H1 (cell line): Measurements from ENCODE around the gene MTMR1. TPM values are rescaled to one million over a fixed set of nuclear protein-coding genes. Genes with fewer than 3 reads are reported as not detected.

Experiments used
- CTCF ChIA-PET: fragments of 300-600 bp; sonication (Branson Sonifier 250); formaldehyde crosslinking; loops from one replicate; lab custom pipeline; 2021; ENCODE audit not compliant: partially characterized antibody; lab: Charles Lee
- POLR2A ChIA-PET: fragments of 300-600 bp; sonication (Branson Sonifier 250); formaldehyde crosslinking; loops from one replicate; lab custom pipeline; 2021; ENCODE audit warnings: inconsistent platforms; ENCODE audit not compliant: partially characterized antibody; lab: Charles Lee
- DNase-seq, 2 experiments: peaks; one replicate each; pipeline versions ENCODE4 v3.0.0 to v3.0.0-alpha.2; 2010 to 2022; ENCODE audit warnings: low spot score in 2 of 2, low read depth in 1 of 2, mixed read lengths in 1 of 2
- FAIRE-seq: peaks from 2 replicates; lab custom pipeline; 2011; peaks lifted over from hg19 to GRCh38; lab: Jason Lieb, UNC
- H2AFZ ChIP-seq: 2 replicates; pipeline ENCODE4 v1.8.1; 2012; ENCODE audit warnings: low read length, inconsistent platforms
- H2AK5ac ChIP-seq: 2 replicates; pipeline ENCODE4 v1.6.1; 2013; ENCODE audit warnings: low read depth, low read length
- H2BK120ac ChIP-seq: replicated peaks from 2 replicates; pipeline ENCODE3; 2013; ENCODE audit warnings: low read depth, low read length, inconsistent platforms
- H2BK12ac ChIP-seq: 2 replicates; pipeline ENCODE4 v1.6.1; 2013; ENCODE audit warnings: low read depth, low read length
- H2BK15ac ChIP-seq: 2 replicates; pipeline ENCODE4 v1.6.1; 2013; ENCODE audit warnings: low read length
- H2BK20ac ChIP-seq: 2 replicates; pipeline ENCODE4 v1.6.1; 2013; ENCODE audit warnings: low read length
- H2BK5ac ChIP-seq: 2 replicates; pipeline ENCODE4 v1.6.1; 2013; ENCODE audit warnings: low read depth, low read length
- H3K14ac ChIP-seq: 2 replicates; pipeline ENCODE4 v1.6.1; 2013; ENCODE audit warnings: inconsistent platforms; ENCODE audit not compliant: insufficient read length
- H3K18ac ChIP-seq: 2 replicates; pipeline ENCODE4 v1.6.1; 2013; ENCODE audit warnings: low read length; ENCODE audit errors: extremely low read depth
- H3K23ac ChIP-seq: 2 replicates; pipeline ENCODE4 v1.6.1; 2013; ENCODE audit warnings: inconsistent platforms; ENCODE audit not compliant: insufficient read length
- H3K23me2 ChIP-seq: 2 replicates; pipeline ENCODE4 v1.6.1; 2013; ENCODE audit warnings: low read depth, low read length
- H3K27ac ChIP-seq: 2 replicates; pipeline ENCODE4 v1.6.1; 2011; ENCODE audit warnings: low read depth, low read length, inconsistent platforms
- H3K27me3 ChIP-seq, 4 experiments: replicated peaks in 1 of 4; 1 replicate in 1 of 4; 2 replicates in 3 of 4; pipeline versions ENCODE4 v1.6.1 to v1.8.1; 2011 to 2013; ENCODE audit warnings: low read length in 3 of 4, mild to moderate bottlenecking in 3 of 4, inconsistent platforms in 2 of 4, mixed read lengths in 2 of 4, moderate library complexity in 1 of 4; ENCODE audit not compliant: control insufficient read depth in 3 of 4, insufficient read depth in 3 of 4; ENCODE audit errors: extremely low read depth in 1 of 4
- H3K36me3 ChIP-seq, 4 experiments: 2 replicates each; pipeline versions ENCODE4 v1.6.1 to v1.8.1; 2011 to 2013; ENCODE audit warnings: mild to moderate bottlenecking in 4 of 4, low read length in 3 of 4, moderate library complexity in 2 of 4, control low read depth in 1 of 4, inconsistent platforms in 1 of 4; ENCODE audit not compliant: insufficient read depth in 4 of 4, control insufficient read depth in 2 of 4
- H3K4ac ChIP-seq: replicated peaks from 2 replicates; pipeline ENCODE3; 2013; ENCODE audit warnings: low read length, low read depth, mixed read lengths, inconsistent platforms; ENCODE audit not compliant: insufficient read length
- H3K4me1 ChIP-seq, 4 experiments: replicated peaks in 1 of 4; 1 replicate in 1 of 4; 2 replicates in 3 of 4; pipeline versions ENCODE4 v1.6.1 to v1.8.1; 2011 to 2013; ENCODE audit warnings: low read length in 3 of 4, inconsistent platforms in 2 of 4, mixed read lengths in 1 of 4; ENCODE audit not compliant: insufficient read depth in 4 of 4, control insufficient read depth in 3 of 4
- H3K4me2 ChIP-seq, 2 experiments: 2 replicates each; pipeline versions ENCODE4 v1.6.1 to v1.8.1; 2011 to 2013; ENCODE audit warnings: low read depth in 2 of 2, low read length in 2 of 2, control low read depth in 1 of 2, inconsistent platforms in 1 of 2, mild to moderate bottlenecking in 1 of 2; ENCODE audit not compliant: insufficient read depth in 1 of 2
- H3K4me3 ChIP-seq, 4 experiments: fragments of 200-600, 300-600 bp in 1 of 4; sonication (generic), shearing (Covaris generic), sonication (Bioruptor Twin) in 1 of 4; 2 replicates each; pipeline versions ENCODE4 v1.5.1 to v1.8.1; 2011 to 2016; ENCODE audit warnings: low read length in 4 of 4, low read depth in 3 of 4, control low read depth in 2 of 4, inconsistent platforms in 2 of 4, mild to moderate bottlenecking in 2 of 4, mixed read lengths in 1 of 4, moderate library complexity in 1 of 4; ENCODE audit not compliant: insufficient read depth in 2 of 4; ENCODE audit errors: extremely low read depth in 1 of 4
- H3K56ac ChIP-seq: replicated peaks from 2 replicates; pipeline ENCODE3; 2013; ENCODE audit warnings: low read depth, mild to moderate bottlenecking, mixed read lengths, low read length, inconsistent platforms; ENCODE audit not compliant: insufficient read length
- H3K79me1 ChIP-seq: 2 replicates; pipeline ENCODE4 v1.6.1; 2013; ENCODE audit warnings: low read depth, low read length, control low read depth
- H3K79me2 ChIP-seq, 2 experiments: 2 replicates each; pipeline versions ENCODE4 v1.6.1 to v1.8.1; 2012 to 2013; ENCODE audit warnings: low read length in 2 of 2, mild to moderate bottlenecking in 2 of 2, inconsistent platforms in 1 of 2; ENCODE audit not compliant: insufficient read depth in 2 of 2, control insufficient read depth in 1 of 2
- H3K9ac ChIP-seq, 4 experiments: replicated peaks in 1 of 4; 1 replicate in 1 of 4; 2 replicates in 3 of 4; pipeline versions ENCODE4 v1.6.1 to v1.8.1; 2011 to 2013; ENCODE audit warnings: low read depth in 3 of 4, low read length in 3 of 4, control low read depth in 2 of 4, mild to moderate bottlenecking in 2 of 4, moderate library complexity in 2 of 4, inconsistent platforms in 1 of 4; ENCODE audit errors: extremely low read depth in 1 of 4
- H3K9me3 ChIP-seq, 2 experiments: 2 replicates each; pipeline versions ENCODE4 v1.6.1 to v1.8.1; 2012 to 2013; ENCODE audit warnings: mild to moderate bottlenecking in 2 of 2, moderate library complexity in 2 of 2, control low read depth in 1 of 2, inconsistent platforms in 1 of 2, low read depth in 1 of 2, low read length in 1 of 2, mixed read lengths in 1 of 2; ENCODE audit not compliant: insufficient read depth in 2 of 2
- H4K20me1 ChIP-seq, 2 experiments: replicated peaks in 1 of 2; 2 replicates each; pipeline versions ENCODE3 to v1.8.1; 2011 to 2013; ENCODE audit warnings: inconsistent platforms in 2 of 2, low read length in 2 of 2, mild to moderate bottlenecking in 1 of 2; ENCODE audit not compliant: insufficient read depth in 2 of 2, control insufficient read depth in 1 of 2
- H4K5ac ChIP-seq: 2 replicates; pipeline ENCODE4 v1.6.1; 2013; ENCODE audit warnings: low read length, low read depth, mixed read lengths, inconsistent platforms; ENCODE audit not compliant: insufficient read length
- H4K8ac ChIP-seq: 2 replicates; pipeline ENCODE4 v1.8.0; 2013; ENCODE audit warnings: mild to moderate bottlenecking, moderate library complexity, low read length, inconsistent platforms; ENCODE audit not compliant: insufficient read depth; ENCODE audit errors: extremely low read depth
- H4K91ac ChIP-seq: replicated peaks from 2 replicates; pipeline ENCODE3; 2013; ENCODE audit warnings: low read length, mixed read lengths, inconsistent platforms; ENCODE audit not compliant: insufficient read length
- ASH2L ChIP-seq: fragments of 200-600, 300-600 bp; sonication (generic); IDR thresholded peaks from one replicate; pipeline ENCODE4 v1.7.1; 2017; ENCODE audit warnings: low read length
- CHD2 ChIP-seq: IDR thresholded peaks from 2 replicates; pipeline ENCODE4 v1.6.1; 2012; ENCODE audit warnings: low read length, improper control_type of control experiment
- EGR1 ChIP-seq: IDR thresholded peaks from 2 replicates; pipeline ENCODE4 v1.6.1; 2011; ENCODE audit warnings: low read depth, low read length, borderline replicate concordance
- HDAC2 ChIP-seq, 2 experiments: fragments of 300-600 bp in 1 of 2; sonication (generic) in 1 of 2; IDR thresholded peaks; 2 replicates each; pipeline ENCODE4 v1.6.1; 2011 to 2012; ENCODE audit warnings: low read depth in 2 of 2, low read length in 2 of 2, mild to moderate bottlenecking in 2 of 2, moderate library complexity in 2 of 2, borderline replicate concordance in 1 of 2, inconsistent platforms in 1 of 2
- JUND ChIP-seq: IDR thresholded peaks from 2 replicates; pipeline ENCODE4 v1.6.1; 2011; ENCODE audit warnings: mild to moderate bottlenecking, improper control_type of control experiment, low read length
- SAP30 ChIP-seq: fragments of 300-600 bp; sonication (generic); IDR thresholded peaks from 2 replicates; pipeline ENCODE4 v1.7.1; 2012; ENCODE audit warnings: low read length, moderate library complexity, mild to moderate bottlenecking, inconsistent platforms; ENCODE audit not compliant: insufficient read depth, insufficient replicate concordance
- SIX5 ChIP-seq: IDR thresholded peaks from 2 replicates; pipeline ENCODE4 v1.6.1; 2011; ENCODE audit warnings: mild to moderate bottlenecking, low read depth, low read length
- SP1 ChIP-seq: IDR thresholded peaks from 2 replicates; pipeline ENCODE4 v1.6.1; 2011; ENCODE audit warnings: low read depth, low read length
- YY1 ChIP-seq: IDR thresholded peaks from 2 replicates; pipeline ENCODE4 v1.6.1; 2011; ENCODE audit warnings: low read depth, mild to moderate bottlenecking, low read length
- WGBS, 2 experiments: shearing (Covaris generic) in 1 of 2; methylation state at CpG; one replicate each; pipeline versions ENCODE4 v1.1.6 to v1.1.7; 2013 to 2015; ENCODE audit warnings: low lambda C conversion rate in 2 of 2, mixed read lengths in 2 of 2, inconsistent platforms in 1 of 2, low coverage in 1 of 2, missing lambda C conversion rate in 1 of 2; ENCODE audit not compliant: insufficient replicate concordance in 2 of 2, insufficient coverage in 1 of 2, insufficient read length in 1 of 2; ENCODE audit errors: extremely low coverage in 1 of 2, missing lambda C conversion rate in 1 of 2; 5-methylcytosine and 5-hydroxymethylcytosine counted together
- polyA plus RNA-seq, 7 experiments: library from polyadenylated mRNA; depleted of rRNA in 3 of 7; stranded (reverse) in 5 of 7; unstranded in 2 of 7; fragments of >200 nt in 5 of 7; fragments of 200-250 nt in 2 of 7; gene quantifications; 1 replicate in 5 of 7; 2 replicates in 1 of 7; 4 replicates in 1 of 7; pipeline versions ENCODE4 v1.2.1 to v1.2.3, GENCODE V29; 2011 to 2013; ENCODE audit warnings: missing spikeins in 2 of 7, mixed read lengths in 2 of 7
- total RNA-seq: library from RNA; stranded (reverse); fragmentation: NEBNext Ultra II Directional; extraction: Animal tissue kit (Norgen Biotek cat#: 25700); gene quantifications from 2 replicates; pipeline ENCODE4 v1.2.1, GENCODE V29; 2021

MTMR1 gene
- total and polyA plus RNA-seq, 2 of the 8 experiments (the other 6 are each of a cell fraction or from before 2014, with no cell fraction given), result 15.1 to 23.8 TPM

DNA sequence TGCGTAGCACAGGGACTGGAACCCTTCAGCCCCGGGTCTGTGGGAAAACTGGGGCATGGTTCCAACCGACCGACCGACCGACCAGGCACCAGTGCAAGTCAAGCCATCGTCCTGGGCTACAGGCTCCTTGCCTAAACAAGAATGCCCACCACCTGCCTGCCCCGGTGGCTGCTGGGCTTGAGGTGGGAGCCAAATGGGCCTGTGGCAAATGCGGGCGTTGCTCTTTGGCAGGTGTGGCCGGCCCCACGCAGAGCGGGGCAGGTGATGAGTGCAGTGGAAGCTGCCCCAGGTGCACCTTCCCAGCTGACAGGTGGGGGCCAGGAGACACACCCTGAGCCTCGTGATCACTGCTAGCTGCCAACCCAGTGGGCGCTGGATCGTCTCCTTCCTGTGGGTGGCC, 77.9 kb downstream of the MTMR1 start:
- no peak overlapping the region for H2BK15ac ChIP-seq
- no peak overlapping the region for H2BK12ac ChIP-seq
- no peaks in the 10 kb centered on the region for H3K79me2 ChIP-seq
- no peak for TF ChIP-seq SIX5
- TF ChIP-seq SP1, result no peak
- no peak for TF ChIP-seq SAP30
- no peak for TF ChIP-seq ASH2L
- TF ChIP-seq YY1, result no peak
- TF ChIP-seq JUND, result no peak
- TF ChIP-seq EGR1, result no peak
- no peak for TF ChIP-seq HDAC2 (IDR thresholded peaks at IDR 0.05; ENCODE audit: borderline replicate concordance in 1 of 2, low read depth in 2 of 2, low read length in 2 of 2)
- no peak for TF ChIP-seq CHD2
- no peak overlapping the region for H4K91ac ChIP-seq
- no peak overlapping the region for H3K4ac ChIP-seq
- H3K79me1 ChIP-seq, result no peaks in the 10 kb centered on the region
- H3K4me3 ChIP-seq, result no peak overlapping the region
- no peak for DNase-seq
- no peak for FAIRE-seq
- POLR2A ChIA-PET, result interaction anchor here (1.6 kb wide), 1 partner anchor 219 kb away, joined by 7 read pairs; no protein-coding TSS in a partner anchor
- H3K27ac ChIP-seq, result no peak overlapping the region
- H3K9ac ChIP-seq, result no peak overlapping the region
- H3K23ac ChIP-seq, result no peak overlapping the region
- no peaks in the 10 kb centered on the region; a peak in 3 of 7 replicates for H3K4me1 ChIP-seq
- H2AK5ac ChIP-seq, result no peak overlapping the region
- no peak overlapping the region for H3K18ac ChIP-seq
- no peaks in the 10 kb centered on the region for H4K20me1 ChIP-seq
- no peak overlapping the region for H3K14ac ChIP-seq
- no peaks in the 10 kb centered on the region for H3K23me2 ChIP-seq
- H3K9me3 ChIP-seq, result no peaks in the 10 kb centered on the region
- H2BK20ac ChIP-seq, result no peak overlapping the region
- no peak overlapping the region for H3K56ac ChIP-seq
- CTCF ChIA-PET, result interaction anchor here (1.0 to 3.5 kb wide), 10 partner anchors 10 to 334 kb away, joined by 3 to 40 read pairs (median 5); no protein-coding TSS in a partner anchor
- H2AFZ ChIP-seq, result no peak overlapping the region
- H2BK120ac ChIP-seq, result no peak overlapping the region
- no peaks in the 10 kb centered on the region for H3K27me3 ChIP-seq
- no peak overlapping the region for H3K4me2 ChIP-seq
- H2BK5ac ChIP-seq, result no peak overlapping the region
- H4K5ac ChIP-seq, result no peak overlapping the region
- peaks cover 0 to 9% (median 1%) of the 10 kb centered on the region in 4 experiments; a peak in 3 of 8 replicates for H3K36me3 ChIP-seq
- H4K8ac ChIP-seq, result no peak overlapping the region
- WGBS, 2 experiments, result 89% methylated on average over 9 of the region's 16 CpGs; no CpG with 5 or more reads in 1 of the 2 experiments
